GM13977 (cell line): ENCODE measurements around the gene TPO.

Experiments used
- DNase-seq: peaks from one replicate; pipeline ENCODE4 v3.0.0; 2012; ENCODE audit warnings: low spot score
- in situ Hi-C: fragments of 300-500 bp; cut with MboI; formaldehyde crosslinking; loops from one replicate; pipeline ENCODE4 v1.12.0; 2022; ENCODE audit warnings: low sequenced_read_pairs, low pct_unique_long_range_greater_than_20kb, mixed read lengths, inconsistent platforms; ENCODE audit not compliant: unreplicated experiment
- TF ChIP-seq, protein P1 (sequence below): IDR thresholded peaks from 2 replicates; pipeline ENCODE4 v1.5.1; 2012; ENCODE audit warnings: mild to moderate bottlenecking, control low read depth; ENCODE audit not compliant: insufficient read depth; ENCODE audit errors: extremely low read depth, missing control alignments

Gene TPO

GRCh38 chr2:1427086-1427485, 13.8 kb downstream of the TPO start:
- no peak for DNase-seq
- in situ Hi-C loops, result no loop called here
- TF ChIP-seq, protein P1, sequence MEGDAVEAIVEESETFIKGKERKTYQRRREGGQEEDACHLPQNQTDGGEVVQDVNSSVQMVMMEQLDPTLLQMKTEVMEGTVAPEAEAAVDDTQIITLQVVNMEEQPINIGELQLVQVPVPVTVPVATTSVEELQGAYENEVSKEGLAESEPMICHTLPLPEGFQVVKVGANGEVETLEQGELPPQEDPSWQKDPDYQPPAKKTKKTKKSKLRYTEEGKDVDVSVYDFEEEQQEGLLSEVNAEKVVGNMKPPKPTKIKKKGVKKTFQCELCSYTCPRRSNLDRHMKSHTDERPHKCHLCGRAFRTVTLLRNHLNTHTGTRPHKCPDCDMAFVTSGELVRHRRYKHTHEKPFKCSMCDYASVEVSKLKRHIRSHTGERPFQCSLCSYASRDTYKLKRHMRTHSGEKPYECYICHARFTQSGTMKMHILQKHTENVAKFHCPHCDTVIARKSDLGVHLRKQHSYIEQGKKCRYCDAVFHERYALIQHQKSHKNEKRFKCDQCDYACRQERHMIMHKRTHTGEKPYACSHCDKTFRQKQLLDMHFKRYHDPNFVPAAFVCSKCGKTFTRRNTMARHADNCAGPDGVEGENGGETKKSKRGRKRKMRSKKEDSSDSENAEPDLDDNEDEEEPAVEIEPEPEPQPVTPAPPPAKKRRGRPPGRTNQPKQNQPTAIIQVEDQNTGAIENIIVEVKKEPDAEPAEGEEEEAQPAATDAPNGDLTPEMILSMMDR, result no peak

GRCh38 chr2:1429895-1430294, 16.6 kb downstream of the TPO start:
- TF ChIP-seq, protein P1, result no peak
- in situ Hi-C loops, result no loop called here
- DNase-seq, result no peak

DNA sequence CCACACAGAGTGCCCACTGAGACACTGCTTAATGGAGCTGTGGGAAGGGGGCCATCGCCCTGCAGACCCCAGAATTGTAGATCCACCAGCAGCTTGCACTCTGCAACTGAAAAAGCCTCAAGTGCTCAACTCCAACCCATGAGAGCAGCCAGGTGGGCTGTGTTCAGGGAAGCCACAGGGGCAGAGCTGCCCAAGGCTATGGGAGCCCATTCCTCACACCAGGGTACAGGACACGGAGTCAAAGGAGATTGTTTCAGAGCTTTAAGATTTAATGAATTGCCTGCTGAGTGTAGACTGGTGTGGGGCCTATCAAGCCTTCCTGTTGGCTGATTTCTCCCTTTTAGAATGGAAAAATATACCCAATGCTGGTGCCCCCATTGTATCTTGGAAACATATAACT, 17.2 kb downstream of the TPO start:
- in situ Hi-C loops, result no loop called here
- no peak for DNase-seq
- TF ChIP-seq, protein P1, result no peak

GRCh38 chr2:1431886-1432400, 18.7 kb downstream of the TPO start:
- in situ Hi-C loops, result no loop called here
- TF ChIP-seq, protein P1, result no peak
- no peak for DNase-seq

DNA sequence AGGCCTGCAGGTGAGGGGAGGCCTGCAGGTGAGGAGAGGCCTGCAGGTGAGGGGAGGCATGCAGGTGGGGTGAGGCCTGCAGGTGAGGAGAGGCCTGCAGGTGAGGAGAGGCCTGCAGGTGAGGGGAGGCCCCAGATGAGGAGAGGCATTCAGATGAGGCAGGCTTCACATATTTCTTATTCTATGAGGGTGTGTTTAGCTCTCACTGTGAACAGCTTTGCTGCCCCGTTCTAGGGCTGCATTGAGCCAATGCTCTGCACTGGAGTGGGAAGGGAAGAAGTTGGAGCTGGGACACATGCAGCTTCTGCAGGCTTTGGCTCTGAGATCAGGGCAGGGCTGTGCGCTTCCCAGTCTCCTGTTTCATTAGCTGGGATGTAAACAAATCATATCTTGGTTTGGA, 19.5 kb downstream of the TPO start:
- no peak for DNase-seq
- TF ChIP-seq, protein P1, result no peak
- in situ Hi-C loops, result no loop called here

GRCh38 chr2:1436369-1436768, 23.1 kb downstream of the TPO start:
- TF ChIP-seq, protein P1, result no peak
- in situ Hi-C loops, result no loop called here
- no peak for DNase-seq

GRCh38 chr2:1437101-1437500, 23.8 kb downstream of the TPO start:
- TF ChIP-seq, protein P1, result no peak
- in situ Hi-C loops, result no loop called here
- no peak for DNase-seq
